GM23248 (cell line): ENCODE results near the gene GNAQ.

Source experiments
- EZH2 ChIP-seq: fragments of 200-600 bp; sonication (generic); IDR thresholded peaks from 2 replicates; pipeline ENCODE4 v1.6.1; 2018; ENCODE audit warnings: antibody characterized with exemption, mild to moderate bottlenecking; ENCODE audit not compliant: insufficient read depth, poor library complexity, severe bottlenecking
- EZH2phosphoT487 ChIP-seq: fragments of 200-600 bp; sonication (generic); IDR thresholded peaks from 2 replicates; pipeline ENCODE4 v1.6.1; 2018; ENCODE audit warnings: antibody characterized with exemption, moderate library complexity, mild to moderate bottlenecking, low read depth; ENCODE audit not compliant: insufficient read depth

- no peak for TF ChIP-seq EZH2
- no peak for TF ChIP-seq EZH2phosphoT487
These were observed 119.7 kb downstream of the GNAQ start for GRCh38 chr9:77911928-77912327.
